Small intestine (tissue), 7 donors: Measurements from ENCODE around the gene BABAM2. TPM values are rescaled to one million over a fixed set of nuclear protein-coding genes. Genes with fewer than 3 reads are reported as not detected.
A peak's percentile ranks its signal among the peaks of the same experiment; 100 is the strongest.

Experiments used
- DNase-seq, 2 donors: peaks; one replicate each; pipeline versions ENCODE4 v3.0.0 to v3.0.0-alpha.2; 2013
- FAIRE-seq: peaks from 2 replicates; lab custom pipeline; 2012; peaks lifted over from hg19 to GRCh38; lab: Jason Lieb, UNC
- H3K27ac ChIP-seq, 3 donors: one replicate each; pipeline ENCODE4 v1.5.1; 2013; ENCODE audit warnings: low read length in 2 of 3, mild to moderate bottlenecking in 2 of 3, control low read depth in 1 of 3, inconsistent platforms in 1 of 3, low read depth in 1 of 3, moderate library complexity in 1 of 3
- H3K27me3 ChIP-seq, 3 donors: one replicate each; pipeline ENCODE4 v1.6.1; 2013; ENCODE audit warnings: low read length in 3 of 3, inconsistent platforms in 1 of 3; ENCODE audit not compliant: control insufficient read depth in 3 of 3, insufficient read depth in 3 of 3
- H3K36me3 ChIP-seq, 3 donors: one replicate each; pipeline ENCODE4 v1.6.1; 2013; ENCODE audit warnings: low read length in 3 of 3, inconsistent platforms in 1 of 3, low read depth in 1 of 3, mild to moderate bottlenecking in 1 of 3, moderate library complexity in 1 of 3; ENCODE audit not compliant: control insufficient read depth in 3 of 3, insufficient read depth in 2 of 3
- H3K4me1 ChIP-seq, 3 donors: one replicate each; pipeline ENCODE4 v1.6.1; 2013; ENCODE audit warnings: low read length in 2 of 3, inconsistent platforms in 1 of 3, low read depth in 1 of 3, mild to moderate bottlenecking in 1 of 3, moderate library complexity in 1 of 3; ENCODE audit not compliant: control insufficient read depth in 3 of 3, insufficient read depth in 2 of 3
- H3K4me3 ChIP-seq, 3 donors: one replicate each; pipeline ENCODE4 v1.5.1; 2013; ENCODE audit warnings: low read length in 3 of 3, control low read depth in 1 of 3, inconsistent platforms in 1 of 3, low read depth in 1 of 3, mild to moderate bottlenecking in 1 of 3, moderate library complexity in 1 of 3
- H3K9me3 ChIP-seq, 2 donors: one replicate each; pipeline ENCODE4 v1.6.1; 2013; ENCODE audit warnings: low read depth in 1 of 2, low read length in 1 of 2; ENCODE audit not compliant: control insufficient read depth in 2 of 2, insufficient read depth in 1 of 2
- WGBS, 3 donors: extraction: QIAGEN DNeasy Blood & Tissue Kit; methylation state at CpG; one replicate each; pipeline ENCODE4 v1.1.7; 2013; 5-methylcytosine and 5-hydroxymethylcytosine counted together
- polyA plus RNA-seq, 4 donors: library from polyadenylated mRNA; stranded (reverse) in 3 of 4; unstranded in 1 of 4; fragments of 200-250 nt in 3 of 4; fragments of 120-200 nt in 1 of 4; gene quantifications; one replicate each; pipeline versions ENCODE4 v1.2.1 to v1.2.3, GENCODE V29; 2013
- donor health status: healthy with polysubstance abuse.
- donor health status: control.
- donor health status: control.
- donor health status: Bipolar disorder and iron deficiency.
- donor health status: healthy.

BABAM2 gene
- polyA plus RNA-seq, 4 donors = 19.5 to 38.6 (median 21.5) TPM

- FAIRE-seq (no peak), DNase-seq (no peak)
- Histone ChIP-seq H3K27me3 (no peaks in the 10 kb centered on the region), H3K9me3 (no peaks in the 10 kb centered on the region), H3K4me3 (no peak overlapping the region), H3K36me3 (peaks cover 0 to 6% (median 2%) of the 10 kb centered on the region in 3 donors), H3K4me1 (no peaks in the 10 kb centered on the region), H3K27ac (no peak overlapping the region)
- WGBS, 3 donors = 38 to 76% (median 60%) methylated on average over 1 of the region's 1 CpG
These were observed 13.8 kb downstream of the BABAM2 start for GRCh38 chr2:27904405-27904665.

GRCh38 chr2:27906074-27906473, 15.5 kb downstream of the BABAM2 start:
- 81 to 91% (median 91%) methylated on average over 1 of the region's 1 CpG for WGBS, 3 donors
- no peaks in the 10 kb centered on the region for H3K27me3 ChIP-seq
- DNase-seq (no peak), FAIRE-seq (no peak)
- no peaks in the 10 kb centered on the region for H3K9me3 ChIP-seq
- H3K27ac ChIP-seq = no peak overlapping the region
- H3K4me1 ChIP-seq = no peaks in the 10 kb centered on the region
- H3K36me3 ChIP-seq = peaks cover 0 to 3% (median 2%) of the 10 kb centered on the region in 3 donors
- no peak overlapping the region for H3K4me3 ChIP-seq

DNA sequence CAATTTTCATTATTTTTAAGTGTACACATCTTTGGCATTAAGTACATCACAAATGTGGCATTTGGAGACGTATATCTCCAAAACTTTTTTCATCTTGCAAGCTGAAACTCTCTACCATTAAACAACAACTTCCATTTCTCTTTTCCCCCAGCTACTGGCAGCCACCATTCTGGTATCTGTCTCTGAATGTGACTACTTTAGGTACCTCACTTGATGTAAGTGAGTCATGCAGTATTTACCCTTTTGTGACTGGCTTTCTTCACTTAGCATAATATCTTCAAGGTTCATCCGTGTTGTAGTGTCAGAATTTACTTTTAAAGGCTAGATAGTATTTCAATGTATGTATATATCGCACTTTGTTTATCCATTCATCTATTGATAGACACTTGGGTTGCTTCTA, 17.0 kb downstream of the BABAM2 start:
- WGBS, 3 donors = 56 to 58% (median 56%) methylated on average over 3 of the region's 3 CpGs
- no peak for DNase-seq
- Histone ChIP-seq H3K4me3 (no peak overlapping the region), H3K4me1 (no peaks in the 10 kb centered on the region), H3K36me3 (peaks cover 0 to 3% (median 0%) of the 10 kb centered on the region in 3 donors), H3K27me3 (no peaks in the 10 kb centered on the region), H3K9me3 (no peaks in the 10 kb centered on the region), H3K27ac (no peak overlapping the region)
- FAIRE-seq = no peak

- Histone ChIP-seq H3K27ac (no peak overlapping the region), H3K36me3 (peaks cover 0 to 3% (median 0%) of the 10 kb centered on the region in 3 donors), H3K27me3 (no peaks in the 10 kb centered on the region), H3K4me3 (no peak overlapping the region), H3K9me3 (no peaks in the 10 kb centered on the region), H3K4me1 (no peaks in the 10 kb centered on the region)
- 59 to 77% (median 68%) methylated on average over 2 of the region's 2 CpGs for WGBS, 3 donors
- no peak for DNase-seq
- FAIRE-seq = no peak
These were observed 19.4 kb downstream of the BABAM2 start for GRCh38 chr2:27909901-27910300.

- no peak overlapping the region for H3K27ac ChIP-seq
- DNase-seq (no peak), FAIRE-seq (no peak)
- WGBS, 3 donors = 95 to 100% (median 97%) methylated on average over 2 of the region's 2 CpGs
- H3K9me3 ChIP-seq = no peaks in the 10 kb centered on the region
- H3K4me1 ChIP-seq = no peaks in the 10 kb centered on the region
- H3K4me3 ChIP-seq = no peak overlapping the region
- no peaks in the 10 kb centered on the region for H3K27me3 ChIP-seq
- peaks cover 0 to 3% (median 0%) of the 10 kb centered on the region in 3 donors for H3K36me3 ChIP-seq
These were observed 21.1 kb downstream of the BABAM2 start for GRCh38 chr2:27911458-27912210.

DNA sequence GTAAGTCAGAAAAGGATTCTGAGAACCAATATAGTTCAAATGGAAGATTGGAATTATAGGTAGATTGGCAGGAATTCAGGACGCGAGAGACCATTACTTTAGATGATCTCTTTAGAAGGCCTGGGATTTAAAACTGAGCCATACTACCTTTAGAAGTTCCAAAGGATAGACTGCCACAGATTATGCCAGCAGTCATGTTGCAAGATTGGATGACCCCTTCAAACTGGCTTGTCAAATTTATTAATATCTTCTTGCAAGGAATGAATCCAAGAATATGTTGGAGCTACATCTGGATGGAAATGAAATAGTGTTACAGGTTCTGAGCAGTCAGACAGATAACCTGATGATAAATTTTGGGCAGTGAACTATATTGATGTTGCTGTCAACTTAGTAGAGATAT, 22.0 kb downstream of the BABAM2 start:
- H3K36me3 ChIP-seq = peaks cover 0 to 3% (median 0%) of the 10 kb centered on the region in 3 donors
- no peak overlapping the region for H3K27ac ChIP-seq
- H3K27me3 ChIP-seq = no peaks in the 10 kb centered on the region
- no peak for DNase-seq
- no peaks in the 10 kb centered on the region for H3K4me1 ChIP-seq
- WGBS, 3 donors = 97 to 100% (median 99%) methylated on average over 2 of the region's 2 CpGs
- no peak for FAIRE-seq
- peaks cover 0 to 3% of the 10 kb centered on the region in 2 donors for H3K9me3 ChIP-seq
- H3K4me3 ChIP-seq = no peak overlapping the region

- Histone ChIP-seq H3K9me3 (peaks cover 0 to 3% of the 10 kb centered on the region in 2 donors), H3K27ac (no peak overlapping the region), H3K27me3 (no peaks in the 10 kb centered on the region), H3K4me1 (no peaks in the 10 kb centered on the region), H3K36me3 (no peaks in the 10 kb centered on the region), H3K4me3 (no peak overlapping the region)
- 85 to 89% (median 87%) methylated on average over 2 of the region's 2 CpGs for WGBS, 3 donors
- FAIRE-seq (no peak), DNase-seq (no peak)
These were observed 23.7 kb downstream of the BABAM2 start for GRCh38 chr2:27914041-27914804.

- DNase-seq (no peak), FAIRE-seq (no peak)
- no peak overlapping the region for H3K4me3 ChIP-seq
- peak overlapping the region in 1 of 3 donors; percentile 44 for H3K27ac ChIP-seq
- peaks cover 0 to 3% of the 10 kb centered on the region in 2 donors for H3K9me3 ChIP-seq
- no peaks in the 10 kb centered on the region for H3K4me1 ChIP-seq
- H3K27me3 ChIP-seq = no peaks in the 10 kb centered on the region
- no peaks in the 10 kb centered on the region for H3K36me3 ChIP-seq
These were observed 24.3 kb downstream of the BABAM2 start for GRCh38 chr2:27914805-27915175.
